Stimulated activated naive B cell treated with anti-CD40 and anti-IgM and Interleukin-4, amounts not matched to agents 10 μg/mL and 1 μg/mL and 100 μg/mL, for 72 hours (primary cell): ENCODE results near the gene ABCF2.
A peak's percentile ranks its signal among the peaks of the same experiment; 100 is the strongest.

Experiments
- ATAC-seq, 2 donors: fragments of 150-1000 bp; cut with Tn5 transposase; replicated peaks; 2 replicates each; pipeline ENCODE4 v1.10.0; 2021; ENCODE audit warnings: moderate library complexity in 1 of 2
- DNase-seq: peaks from one replicate; pipeline ENCODE4 v3.0.0; 2021
- H3K27ac Mint-ChIP-seq: one replicate; pipeline ENCODE4 v1.8.0; 2022; ENCODE audit warnings: mild to moderate bottlenecking, mixed read lengths
- H3K27me3 Mint-ChIP-seq, 2 donors: one replicate each; pipeline ENCODE4 v1.8.0; 2022; ENCODE audit warnings: mixed read lengths in 2 of 2
- H3K36me3 Mint-ChIP-seq, 2 donors: one replicate each; pipeline ENCODE4 v1.8.0; 2022; ENCODE audit warnings: mixed read lengths in 2 of 2, mild to moderate bottlenecking in 1 of 2
- H3K4me1 Mint-ChIP-seq, 2 donors: one replicate each; pipeline ENCODE4 v1.8.0; 2022; ENCODE audit warnings: mixed read lengths in 2 of 2, mild to moderate bottlenecking in 1 of 2
- H3K4me3 Mint-ChIP-seq, 2 donors: one replicate each; pipeline ENCODE4 v1.8.0; 2022; ENCODE audit warnings: mild to moderate bottlenecking in 2 of 2, mixed read lengths in 2 of 2, moderate library complexity in 1 of 2
- H3K9me3 Mint-ChIP-seq, 2 donors: one replicate each; pipeline ENCODE4 v1.8.0; 2022; ENCODE audit warnings: mixed read lengths in 2 of 2, mild to moderate bottlenecking in 1 of 2

ABCF2 gene

GRCh38 chr7:151240942-151241754 is 14.1 kb upstream of the ABCF2 start:
- ATAC-seq: no peak
- DNase-seq: no peak
- no peaks in the 10 kb centered on the region for H3K9me3 Mint-ChIP-seq
- peaks cover 3 to 7% of the 10 kb centered on the region in 2 donors for H3K27me3 Mint-ChIP-seq
- peak overlapping the region in 1 of 2 donors; percentile 29 for H3K4me3 Mint-ChIP-seq
- peaks cover 20 to 29% of the 10 kb centered on the region in 2 donors for H3K36me3 Mint-ChIP-seq
- H3K4me1 Mint-ChIP-seq: peaks cover 32 to 49% of the 10 kb centered on the region in 2 donors
- no peak overlapping the region for H3K27ac Mint-ChIP-seq

DNA sequence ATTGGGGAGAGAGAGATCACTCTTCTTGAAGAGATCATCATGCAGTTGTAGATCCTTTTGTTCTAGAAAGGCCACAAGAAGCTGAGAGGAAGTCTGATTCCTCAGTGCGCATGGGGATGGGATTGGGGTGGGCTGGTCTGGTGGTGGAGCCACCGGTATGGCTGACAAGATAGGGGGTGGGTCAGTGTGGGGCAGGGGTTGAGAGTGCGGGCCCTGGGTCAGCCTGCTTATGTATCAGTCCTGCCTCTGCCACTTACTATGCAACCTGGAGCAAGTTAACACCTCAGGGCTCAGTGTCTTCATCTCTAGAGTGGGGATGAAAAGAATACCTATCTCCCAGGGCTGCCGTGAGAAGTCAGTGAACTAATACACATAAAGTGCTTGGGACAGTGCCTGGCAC is 13.5 kb upstream of the ABCF2 start:
- H3K27me3 Mint-ChIP-seq: peaks cover 0 to 4% of the 10 kb centered on the region in 2 donors
- peak overlapping the region; percentile 17 for H3K27ac Mint-ChIP-seq
- peaks cover 30 to 47% of the 10 kb centered on the region in 2 donors for H3K4me1 Mint-ChIP-seq
- peaks cover 20 to 30% of the 10 kb centered on the region in 2 donors for H3K36me3 Mint-ChIP-seq
- ATAC-seq (no peak), DNase-seq (no peak)
- H3K4me3 Mint-ChIP-seq: no peak overlapping the region
- H3K9me3 Mint-ChIP-seq: no peaks in the 10 kb centered on the region

DNA sequence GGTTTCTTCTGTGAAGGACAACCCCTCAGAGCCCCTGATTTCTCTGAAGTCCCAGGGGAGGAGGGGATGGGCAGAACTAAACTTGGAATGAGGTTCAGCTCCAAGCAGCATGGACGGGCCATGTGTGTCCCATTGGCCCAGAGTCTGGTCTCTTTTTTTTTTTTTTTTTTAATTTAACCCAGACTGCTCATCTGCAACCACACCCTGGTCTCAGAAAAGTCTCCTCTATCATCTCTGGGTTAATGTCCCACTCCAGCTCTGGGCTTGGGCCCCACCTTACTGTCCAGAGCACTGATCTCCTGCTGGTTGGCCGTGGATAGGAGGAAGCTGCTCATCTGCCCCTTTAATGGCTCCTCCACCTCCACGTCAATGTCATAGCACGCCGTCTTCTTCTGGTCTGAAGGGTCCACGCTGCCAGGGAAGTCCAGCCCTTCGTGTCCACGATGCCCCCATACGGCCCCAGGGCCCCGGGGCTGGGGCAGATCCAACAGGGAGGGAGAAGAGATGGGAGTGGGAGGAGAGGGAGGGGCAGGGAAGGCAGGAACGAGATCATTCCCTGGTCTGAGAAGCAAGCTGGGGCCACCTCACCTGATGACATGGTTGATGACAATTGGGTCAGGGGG is 12.9 kb upstream of the ABCF2 start:
- Mint-ChIP-seq H3K27ac (peak overlapping the region; percentile 27), H3K27me3 (peaks cover 0 to 4% of the 10 kb centered on the region in 2 donors), H3K4me3 (no peak overlapping the region), H3K36me3 (peaks cover 20 to 36% of the 10 kb centered on the region in 2 donors), H3K4me1 (peaks cover 31 to 51% of the 10 kb centered on the region in 2 donors), H3K9me3 (no peaks in the 10 kb centered on the region)
- no peak for DNase-seq
- ATAC-seq: no peak

GRCh38 chr7:151238924-151239836 is 12.2 kb upstream of the ABCF2 start:
- H3K27me3 Mint-ChIP-seq: peaks cover 0 to 4% of the 10 kb centered on the region in 2 donors
- ATAC-seq (no peak), DNase-seq (no peak)
- no peaks in the 10 kb centered on the region for H3K9me3 Mint-ChIP-seq
- H3K27ac Mint-ChIP-seq: peak overlapping the region; percentile 59
- peaks cover 20 to 38% of the 10 kb centered on the region in 2 donors for H3K36me3 Mint-ChIP-seq
- no peak overlapping the region for H3K4me3 Mint-ChIP-seq
- peaks cover 30 to 51% of the 10 kb centered on the region in 2 donors for H3K4me1 Mint-ChIP-seq

DNA sequence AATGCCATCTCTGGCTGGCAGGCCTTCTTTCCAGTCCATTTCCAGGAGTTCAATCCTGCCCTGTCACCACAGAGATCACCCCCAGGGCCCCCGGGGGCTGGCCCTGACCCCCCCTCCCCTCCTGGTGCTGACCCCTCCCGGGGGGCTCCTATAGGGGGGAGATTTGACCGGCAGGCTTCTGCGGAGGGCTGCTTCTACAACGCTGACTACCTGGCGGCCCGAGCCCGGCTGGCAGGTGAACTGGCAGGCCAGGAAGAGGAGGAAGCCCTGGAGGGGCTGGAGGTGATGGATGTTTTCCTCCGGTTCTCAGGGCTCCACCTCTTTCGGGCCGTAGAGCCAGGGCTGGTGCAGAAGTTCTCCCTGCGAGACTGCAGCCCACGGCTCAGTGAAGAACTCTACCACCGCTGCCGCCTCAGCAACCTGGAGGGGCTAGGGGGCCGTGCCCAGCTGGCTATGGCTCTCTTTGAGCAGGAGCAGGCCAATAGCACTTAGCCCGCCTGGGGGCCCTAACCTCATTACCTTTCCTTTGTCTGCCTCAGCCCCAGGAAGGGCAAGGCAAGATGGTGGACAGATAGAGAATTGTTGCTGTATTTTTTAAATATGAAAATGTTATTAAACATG is 11.3 kb upstream of the ABCF2 start:
- peaks cover 0 to 4% of the 10 kb centered on the region in 2 donors for H3K27me3 Mint-ChIP-seq
- no peak overlapping the region for H3K27ac Mint-ChIP-seq
- H3K36me3 Mint-ChIP-seq: peaks cover 23 to 47% of the 10 kb centered on the region in 2 donors
- no peak overlapping the region for H3K4me3 Mint-ChIP-seq
- H3K9me3 Mint-ChIP-seq: no peaks in the 10 kb centered on the region
- DNase-seq: no peak
- peaks cover 31 to 51% of the 10 kb centered on the region in 2 donors for H3K4me1 Mint-ChIP-seq
- ATAC-seq: no peak

GRCh38 chr7:151237244-151238189 is 10.5 kb upstream of the ABCF2 start:
- DNase-seq (no peak), ATAC-seq (no peak)
- no peak overlapping the region for H3K4me3 Mint-ChIP-seq
- H3K4me1 Mint-ChIP-seq: peaks cover 30 to 46% of the 10 kb centered on the region in 2 donors
- H3K36me3 Mint-ChIP-seq: peaks cover 25 to 51% of the 10 kb centered on the region in 2 donors
- H3K27ac Mint-ChIP-seq: no peak overlapping the region
- H3K27me3 Mint-ChIP-seq: no peaks in the 10 kb centered on the region
- H3K9me3 Mint-ChIP-seq: no peaks in the 10 kb centered on the region

GRCh38 chr7:151236406-151236805 is 9.4 kb upstream of the ABCF2 start:
- Mint-ChIP-seq H3K36me3 (peaks cover 23 to 50% of the 10 kb centered on the region in 2 donors), H3K27me3 (no peaks in the 10 kb centered on the region), H3K9me3 (no peaks in the 10 kb centered on the region), H3K4me1 (peaks cover 38 to 54% of the 10 kb centered on the region in 2 donors), H3K4me3 (no peak overlapping the region), H3K27ac (peak overlapping the region; percentile 75)
- DNase-seq: no peak
- no peak for ATAC-seq

GRCh38 chr7:151235091-151235787 is 8.2 kb upstream of the ABCF2 start:
- DNase-seq: no peak
- H3K36me3 Mint-ChIP-seq: peaks cover 19 to 45% of the 10 kb centered on the region in 2 donors

DNA sequence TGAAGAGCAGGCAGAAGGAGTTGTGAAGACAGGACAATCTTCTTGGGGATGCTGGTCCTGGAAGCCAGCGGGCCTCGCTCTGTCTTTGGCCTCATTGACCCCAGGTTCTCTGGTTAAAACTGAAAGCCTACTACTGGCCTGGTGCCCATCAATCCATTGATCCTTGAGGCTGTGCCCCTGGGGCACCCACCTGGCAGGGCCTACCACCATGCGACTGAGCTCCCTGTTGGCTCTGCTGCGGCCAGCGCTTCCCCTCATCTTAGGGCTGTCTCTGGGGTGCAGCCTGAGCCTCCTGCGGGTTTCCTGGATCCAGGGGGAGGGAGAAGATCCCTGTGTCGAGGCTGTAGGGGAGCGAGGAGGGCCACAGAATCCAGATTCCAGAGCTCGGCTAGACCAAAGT is 6.8 kb upstream of the ABCF2 start:
- DNase-seq (no peak), ATAC-seq (no peak)
- Mint-ChIP-seq H3K9me3 (no peaks in the 10 kb centered on the region), H3K36me3 (peaks cover 8 to 32% of the 10 kb centered on the region in 2 donors), H3K27me3 (no peaks in the 10 kb centered on the region), H3K27ac (peak overlapping the region; percentile 98), H3K4me3 (peak overlapping the region; percentile 97 to 98), H3K4me1 (peaks cover 29 to 49% of the 10 kb centered on the region in 2 donors)

More at GRCh38 chr7:151235091-151235787, 8.2 kb upstream of the ABCF2 start:
- no peaks in the 10 kb centered on the region for H3K9me3 Mint-ChIP-seq
- ATAC-seq: no peak
- no peaks in the 10 kb centered on the region for H3K27me3 Mint-ChIP-seq
- H3K4me3 Mint-ChIP-seq: no peak overlapping the region
- H3K4me1 Mint-ChIP-seq: peaks cover 38 to 55% of the 10 kb centered on the region in 2 donors
- no peak overlapping the region for H3K27ac Mint-ChIP-seq

DNA sequence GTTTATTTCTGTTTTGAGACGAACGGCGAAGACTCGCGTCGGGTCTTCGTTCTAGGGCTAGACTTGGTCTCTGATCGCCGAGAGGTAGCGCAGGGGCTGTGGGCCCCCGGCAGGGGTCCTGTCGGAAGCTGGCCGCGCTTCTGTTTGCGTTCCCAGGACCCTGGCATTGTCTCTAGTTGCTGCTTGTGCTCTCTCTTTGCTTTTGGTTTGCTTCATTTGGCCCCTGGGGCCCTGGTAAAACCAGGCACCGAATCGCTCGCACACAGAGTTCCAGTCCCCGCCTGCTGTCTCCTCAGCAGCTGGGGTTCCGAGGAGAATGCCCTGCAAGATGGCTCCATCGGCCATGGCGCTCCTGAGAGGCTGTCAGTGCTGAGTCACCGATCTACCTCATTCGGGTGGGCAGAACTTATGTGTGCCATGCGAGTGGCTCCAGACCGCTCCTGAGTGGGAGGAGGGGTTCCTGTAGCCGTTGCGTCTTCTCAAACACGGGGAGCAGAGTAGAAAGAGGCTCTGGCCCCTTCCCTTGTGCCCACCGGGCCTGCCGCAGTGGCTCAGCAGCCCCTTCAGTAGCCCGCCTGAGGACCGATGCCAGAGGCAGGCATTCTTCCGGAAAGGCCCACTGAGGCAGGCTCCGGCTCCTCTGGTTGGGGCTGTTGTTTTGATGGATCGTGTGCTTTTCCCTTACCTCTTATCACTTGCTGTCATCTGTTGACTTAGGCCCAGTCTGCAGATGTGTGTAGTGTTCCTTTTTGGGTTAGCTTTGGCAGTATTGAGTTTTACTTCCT is 6.1 kb upstream of the ABCF2 start:
- Mint-ChIP-seq H3K4me1 (peaks cover 30 to 47% of the 10 kb centered on the region in 2 donors), H3K27ac (peak overlapping the region; percentile 98), H3K36me3 (peaks cover 8 to 31% of the 10 kb centered on the region in 2 donors), H3K9me3 (no peaks in the 10 kb centered on the region), H3K27me3 (no peaks in the 10 kb centered on the region), H3K4me3 (peak overlapping the region; percentile 97 to 98)
- DNase-seq (peak; percentile 51), ATAC-seq (peak; percentile 65 to 71)

- peak; percentile 87 for DNase-seq
- ATAC-seq: peak; percentile 97
- H3K27ac Mint-ChIP-seq: peak within 1 kb of the TSS; percentile 98
- H3K27me3 Mint-ChIP-seq: no peaks in the 10 kb centered on the region
- peaks cover 8 to 31% of the 10 kb centered on the region in 2 donors for H3K36me3 Mint-ChIP-seq
- no peaks in the 10 kb centered on the region for H3K9me3 Mint-ChIP-seq
- peak within 1 kb of the TSS; percentile 97 to 98 for H3K4me3 Mint-ChIP-seq
- peaks cover 32 to 51% of the 10 kb centered on the region in 2 donors for H3K4me1 Mint-ChIP-seq
Observed at GRCh38 chr7:151232091-151232916, 5.3 kb upstream of the ABCF2 start, which contains the start of gene CHPF2. TSS of gene CHPF2 (plus strand) at chr7:151232483. CDS start at chr7:151234012, 1,529 bp downstream.
